Caco-2 (cell line): ENCODE data around the gene TSPYL2. TPM values are rescaled to one million over a fixed set of nuclear protein-coding genes. Genes with fewer than 3 reads are reported as not detected.
A peak's percentile ranks its signal among the peaks of the same experiment; 100 is the strongest.

ENCODE experiments used
- BruUV-seq: library from RNA; stranded (reverse); fragments of 400-500 nt; replicated peaks from 2 replicates; lab custom pipeline; 2021; lab: Mats Ljungman, UMichigan
- CTCF ChIA-PET: fragments of 300-600 bp; sonication (Branson Sonifier 250); formaldehyde crosslinking; loops from one replicate; lab custom pipeline; 2022; ENCODE audit warnings: antibody characterized with exemption; lab: Charles Lee
- POLR2A ChIA-PET: fragments of 300-600 bp; sonication (Branson Sonifier 250); formaldehyde crosslinking; loops from one replicate; lab custom pipeline; 2022; ENCODE audit warnings: antibody characterized with exemption; lab: Charles Lee
- DNase-seq, 2 experiments: peaks; one replicate each; pipeline versions ENCODE4 v3.0.0 to v3.0.0-alpha.2; 2020 to 2022
- H3K27me3 ChIP-seq: replicated peaks from 2 replicates; pipeline ENCODE4 v1.6.0; 2011; ENCODE audit warnings: low read length; ENCODE audit not compliant: control insufficient read depth, insufficient read depth
- H3K36me3 ChIP-seq: 2 replicates; pipeline ENCODE4 v1.5.1; 2011; ENCODE audit warnings: low read length; ENCODE audit not compliant: control insufficient read depth, insufficient read depth
- H3K4me1 ChIP-seq: fragments of 250-450 bp; sonication (Bioruptor Pico); 2 replicates; pipeline ENCODE4 v1.5.1; 2020; ENCODE audit warnings: mild to moderate bottlenecking
- H3K4me3 ChIP-seq: 2 replicates; pipeline ENCODE4 v1.5.1; 2011; ENCODE audit warnings: low read depth, mild to moderate bottlenecking, control low read depth, low read length
- H3K9me3 ChIP-seq: fragments of 250-450 bp; sonication (Bioruptor Pico); 2 replicates; pipeline ENCODE4 v1.5.1; 2020; ENCODE audit warnings: mild to moderate bottlenecking, moderate library complexity
- H3K27ac Mint-ChIP-seq: one replicate; pipeline ENCODE4 v1.8.0; 2022; ENCODE audit warnings: mixed read lengths; ENCODE audit not compliant: unreplicated experiment
- H3K27me3 Mint-ChIP-seq: one replicate; pipeline ENCODE4 v1.8.0; 2022; ENCODE audit warnings: mixed read lengths; ENCODE audit not compliant: insufficient read depth, unreplicated experiment
- H3K36me3 Mint-ChIP-seq: one replicate; pipeline ENCODE4 v1.8.0; 2022; ENCODE audit warnings: mild to moderate bottlenecking, mixed read lengths; ENCODE audit not compliant: insufficient read depth, unreplicated experiment
- H3K4me1 Mint-ChIP-seq: one replicate; pipeline ENCODE4 v1.8.0; 2022; ENCODE audit warnings: low read depth, mixed read lengths; ENCODE audit not compliant: unreplicated experiment
- H3K4me3 Mint-ChIP-seq: one replicate; pipeline ENCODE4 v1.8.0; 2022; ENCODE audit warnings: mild to moderate bottlenecking, moderate library complexity, mixed read lengths; ENCODE audit not compliant: unreplicated experiment
- H3K9me3 Mint-ChIP-seq: one replicate; pipeline ENCODE4 v1.8.0; 2022; ENCODE audit warnings: mixed read lengths; ENCODE audit not compliant: unreplicated experiment
- CTCF ChIP-seq, 2 experiments: fragments of 200-600 bp in 1 of 2; IDR thresholded peaks; 1 replicate in 1 of 2; 2 replicates in 1 of 2; pipeline versions ENCODE4 v1.5.1 to v1.8.0; 2011 to 2022; ENCODE audit warnings: antibody characterized with exemption in 1 of 2, control low read depth in 1 of 2, inconsistent platforms in 1 of 2, low read depth in 1 of 2, low read length in 1 of 2, mild to moderate bottlenecking in 1 of 2, moderate library complexity in 1 of 2; ENCODE audit not compliant: insufficient read depth in 1 of 2, severe bottlenecking in 1 of 2, unreplicated experiment in 1 of 2
- intact Hi-C: fragments of 100-400 bp; cut with micrococcal nuclease; formaldehyde crosslinking; loops from one replicate; pipeline ENCODE4 v1.10.0; 2022; ENCODE audit not compliant: unreplicated experiment
- total RNA-seq: library from RNA; stranded (reverse); gene quantifications from 2 replicates; pipeline ENCODE4 v1.2.3, GENCODE V29; 2022

TSPYL2 gene
- total RNA-seq, 1 experiment from 2014 or later: 30.9 TPM

- peak in 1 of 2 experiments; percentile 49 for TF ChIP-seq CTCF (IDR thresholded peaks at IDR 0.05; ENCODE audit: insufficient read depth in 1 of 2, low read depth in 1 of 2, low read length in 1 of 2, severe bottlenecking in 1 of 2, unreplicated experiment in 1 of 2)
These were observed 11.0 kb downstream of the TSPYL2 start for GRCh38 chrX:53093177-53093655.

GRCh38 chrX:53093748-53094581 is 11.8 kb downstream of the TSPYL2 start, which contains the start of gene KANTR:
KANTR (plus strand) TSS chrX:53094142; CDS start chrX:53124273, 30,131 bp downstream.
- peak within 1 kb of the TSS; percentile 87 for H3K4me3 Mint-ChIP-seq
- no peak for TF ChIP-seq CTCF (IDR thresholded peaks at IDR 0.05; ENCODE audit: insufficient read depth in 1 of 2, low read depth in 1 of 2, low read length in 1 of 2, severe bottlenecking in 1 of 2, unreplicated experiment in 1 of 2)
- H3K36me3 Mint-ChIP-seq: peaks cover 6% of the 10 kb centered on the region
- no peaks in the 10 kb centered on the region for H3K27me3 ChIP-seq
- H3K4me3 ChIP-seq: peak within 1 kb of the TSS; percentile 76
- peak within 1 kb of the TSS; percentile 82 for H3K27ac Mint-ChIP-seq
- intact Hi-C loops: loop anchor here (1.0 to 10.0 kb wide), 5 partner anchors 12 to 131 kb away; partner anchors contain the start of genes KDM5C and TSPYL2
- no peaks in the 10 kb centered on the region for H3K36me3 ChIP-seq
- peak; percentile 90 to 92 for DNase-seq
- CTCF ChIA-PET: interaction anchor here (0.6 kb wide), 1 partner anchor 79 kb away, joined by 3 read pairs; no protein-coding TSS in a partner anchor
- no peaks in the 10 kb centered on the region for H3K27me3 Mint-ChIP-seq
- POLR2A ChIA-PET: interaction anchor here (0.5 to 0.6 kb wide), 2 partner anchors 169 to 590 kb away, joined by 3 to 4 read pairs; no protein-coding TSS in a partner anchor
- H3K9me3 ChIP-seq: no peaks in the 10 kb centered on the region
- BruUV-seq: no TSS peak
- no peaks in the 10 kb centered on the region for H3K4me1 ChIP-seq
- no peaks in the 10 kb centered on the region for H3K9me3 Mint-ChIP-seq
- peaks cover 6% of the 10 kb centered on the region for H3K4me1 Mint-ChIP-seq

More at GRCh38 chrX:53093177-53093655, 11.0 kb downstream of the TSPYL2 start:
- POLR2A ChIA-PET: no interaction called here
- no peaks in the 10 kb centered on the region for H3K9me3 Mint-ChIP-seq
- CTCF ChIA-PET: no interaction called here
- no peaks in the 10 kb centered on the region for H3K27me3 Mint-ChIP-seq
- intact Hi-C loops: loop anchor here (1.0 to 10.0 kb wide), 5 partner anchors 11 to 132 kb away; partner anchors contain the start of genes KDM5C and TSPYL2
- no peaks in the 10 kb centered on the region for H3K36me3 ChIP-seq
- H3K4me3 Mint-ChIP-seq: peak overlapping the region; percentile 87
- BruUV-seq: TSS peak; percentile 66
- H3K4me1 ChIP-seq: no peaks in the 10 kb centered on the region
- H3K27ac Mint-ChIP-seq: peak overlapping the region; percentile 82
- no peaks in the 10 kb centered on the region for H3K27me3 ChIP-seq
- peaks cover 6% of the 10 kb centered on the region for H3K4me1 Mint-ChIP-seq
- peak overlapping the region; percentile 76 for H3K4me3 ChIP-seq
- peaks cover 6% of the 10 kb centered on the region for H3K36me3 Mint-ChIP-seq
- DNase-seq: peak; percentile 82 to 83
- no peaks in the 10 kb centered on the region for H3K9me3 ChIP-seq

- no peaks in the 10 kb centered on the region for H3K36me3 ChIP-seq
- H3K27me3 ChIP-seq: no peaks in the 10 kb centered on the region
- Mint-ChIP-seq H3K36me3 (peaks cover 6% of the 10 kb centered on the region), H3K4me1 (peaks cover 6% of the 10 kb centered on the region), H3K27ac (peak overlapping the region; percentile 82), H3K4me3 (peak overlapping the region; percentile 87), H3K9me3 (no peaks in the 10 kb centered on the region), H3K27me3 (no peaks in the 10 kb centered on the region)
- no peak for TF ChIP-seq CTCF (IDR thresholded peaks at IDR 0.05; ENCODE audit: insufficient read depth in 1 of 2, low read depth in 1 of 2, low read length in 1 of 2, severe bottlenecking in 1 of 2, unreplicated experiment in 1 of 2)
- intact Hi-C loops: loop anchor here (5.0 to 10.0 kb wide), 2 partner anchors 97 to 130 kb away; partner anchors contain the start of gene KDM5C
- CTCF ChIA-PET: no interaction called here
- POLR2A ChIA-PET: no interaction called here
- H3K9me3 ChIP-seq: no peaks in the 10 kb centered on the region
- BruUV-seq: TSS peak; percentile 70
- DNase-seq: no peak
- H3K4me1 ChIP-seq: no peaks in the 10 kb centered on the region
- H3K4me3 ChIP-seq: peak overlapping the region; percentile 76
These were observed 12.4 kb downstream of the TSPYL2 start for GRCh38 chrX:53094582-53094905.
